K562 (cell line): Measurements from ENCODE around the gene MPG. TPM values are rescaled to one million over a fixed set of nuclear protein-coding genes. Genes with fewer than 3 reads are reported as not detected.
A peak's percentile ranks its signal among the peaks of the same experiment; 100 is the strongest.

Experiments
- ATAC-seq: fragments of 200-7000 bp; cut with Tn5 transposase; 3 replicates; pipeline ENCODE4 v1.9.1; 2020; ENCODE audit warnings: moderate library complexity
- BruUV-seq: library from RNA; stranded (reverse); fragments of 400-500 nt; replicated peaks from 2 replicates; lab custom pipeline; 2021; lab: Mats Ljungman, UMichigan
- CTCF ChIA-PET: fragments of 300-600 bp; formaldehyde crosslinking; extraction: SDS; loops from one replicate; lab custom pipeline; 2021; ENCODE audit warnings: low intra/inter-chr PET ratio; lab: Yijun Ruan, JAX
- POLR2A ChIA-PET: fragments of 300-600, 350-650 bp; sonication (Branson Sonifier 250); formaldehyde crosslinking; extraction: SDS; loops from one replicate; lab custom pipeline; 2021; ENCODE audit warnings: antibody characterized with exemption, inconsistent platforms; lab: Yijun Ruan, JAX
- DNase-seq, 4 experiments: peaks; one replicate each; pipeline versions ENCODE4 v3.0.0 to v3.0.0-alpha.2; 2011 to 2018; ENCODE audit warnings: low spot score in 3 of 4, mixed read lengths in 3 of 4; ENCODE audit errors: extremely low read depth in 1 of 4
- FAIRE-seq: peaks from 2 replicates; lab custom pipeline; 2011; peaks lifted over from hg19 to GRCh38; lab: Jason Lieb, UNC
- H2AFZ ChIP-seq: 2 replicates; pipeline ENCODE4 v1.6.0; 2011; ENCODE audit warnings: low read depth, low read length, control low read depth, inconsistent platforms
- H3K27ac ChIP-seq: fragments of 200-600 bp; 3 replicates; pipeline ENCODE4 v1.8.0; 2011; ENCODE audit warnings: low read depth, mild to moderate bottlenecking, control low read depth, inconsistent platforms, low read length, moderate library complexity, mixed read lengths; ENCODE audit errors: extremely low read depth
- H3K27me3 ChIP-seq, 2 experiments: fragments of 300-600 bp in 1 of 2; 2 replicates in 1 of 2; 3 replicates in 1 of 2; pipeline versions ENCODE4 v1.6.0 to v1.8.0; 2011; ENCODE audit warnings: inconsistent platforms in 2 of 2, low read length in 2 of 2, mild to moderate bottlenecking in 1 of 2, mixed read lengths in 1 of 2, moderate library complexity in 1 of 2; ENCODE audit not compliant: control insufficient read depth in 2 of 2, insufficient read depth in 2 of 2
- H3K36me3 ChIP-seq: fragments of 300-600 bp; 3 replicates; pipeline ENCODE4 v1.8.0; 2011; ENCODE audit warnings: mild to moderate bottlenecking, low read length, inconsistent platforms; ENCODE audit not compliant: control insufficient read depth, insufficient read depth
- H3K4me1 ChIP-seq, 2 experiments: fragments of 200-600 bp in 1 of 2; replicated peaks in 1 of 2; 2 replicates in 1 of 2; 3 replicates in 1 of 2; pipeline versions ENCODE4 v1.5.1 to v1.8.0; 2011; ENCODE audit warnings: inconsistent platforms in 2 of 2, low read length in 2 of 2, mild to moderate bottlenecking in 1 of 2, mixed read lengths in 1 of 2, moderate library complexity in 1 of 2; ENCODE audit not compliant: control insufficient read depth in 2 of 2, insufficient read depth in 2 of 2
- H3K4me2 ChIP-seq: 2 replicates; pipeline ENCODE4 v1.6.1; 2011; ENCODE audit warnings: low read length, control low read depth, inconsistent platforms, mixed read lengths; ENCODE audit not compliant: insufficient read depth
- H3K4me3 ChIP-seq: fragments of 200-600 bp; sonication (generic), shearing (Covaris generic); 2 replicates; pipeline ENCODE4 v1.5.1; 2016; ENCODE audit warnings: control low read depth, inconsistent platforms
- H3K79me2 ChIP-seq: fragments of 200-600 bp; 3 replicates; pipeline ENCODE4 v1.8.0; 2011; ENCODE audit warnings: low read length, inconsistent platforms; ENCODE audit not compliant: control insufficient read depth, insufficient read depth
- H3K9ac ChIP-seq, 2 experiments: 2 replicates each; pipeline versions ENCODE4 v1.6.0 to v1.6.1; 2011; ENCODE audit warnings: low read depth in 2 of 2, low read length in 2 of 2, control low read depth in 1 of 2, inconsistent platforms in 1 of 2, mild to moderate bottlenecking in 1 of 2, mixed read lengths in 1 of 2; ENCODE audit not compliant: insufficient read depth in 1 of 2
- H3K9me1 ChIP-seq: one replicate; pipeline ENCODE4 v1.6.0; 2011; ENCODE audit warnings: inconsistent platforms, mild to moderate bottlenecking, low read length, moderate library complexity; ENCODE audit not compliant: control insufficient read depth, insufficient read depth
- H3K9me3 ChIP-seq: replicated peaks from 2 replicates; pipeline ENCODE4 v1.5.1; 2011; ENCODE audit warnings: low read depth, low read length, inconsistent platforms; ENCODE audit not compliant: control insufficient read depth, insufficient read depth
- H4K20me1 ChIP-seq: replicated peaks from 2 replicates; pipeline ENCODE4 v1.6.1; 2011; ENCODE audit warnings: low read length, inconsistent platforms, mixed read lengths; ENCODE audit not compliant: control insufficient read depth, insufficient read depth
- NFE2L1 ChIP-seq: fragments of 450-650 bp; IDR thresholded peaks from 2 replicates; pipeline ENCODE4 v1.6.1; 2016; ENCODE audit warnings: missing genetic modification characterization, low read depth, mild to moderate bottlenecking, missing compliant biosample characterization, moderate library complexity, borderline replicate concordance
- POLR2G ChIP-seq: fragments of 200-400 bp; formaldehyde crosslinking; IDR thresholded peaks from 2 replicates; pipeline ENCODE4 v1.6.1; 2017; ENCODE audit warnings: low read depth, mild to moderate bottlenecking, antibody characterized with exemption, low read length, moderate library complexity
- RBM22 ChIP-seq: fragments of 200-400 bp; formaldehyde crosslinking; IDR thresholded peaks from 2 replicates; pipeline ENCODE4 v1.6.1; 2018; ENCODE audit warnings: low read length, low read depth; ENCODE audit not compliant: poor library complexity, severe bottlenecking
- ZNF232 ChIP-seq: sonication (generic); formaldehyde crosslinking; IDR thresholded peaks from 2 replicates; pipeline ENCODE4 v1.8.0; 2022; ENCODE audit warnings: mild to moderate bottlenecking, missing genetic modification reagents
- ZNF263 ChIP-seq: sonication (generic); formaldehyde crosslinking; IDR thresholded peaks from 2 replicates; pipeline ENCODE4 v1.8.0; 2022; ENCODE audit warnings: mild to moderate bottlenecking, missing genetic modification reagents, borderline replicate concordance
- WGBS: fragments of 100-300 bp; shearing (Covaris generic); methylation state at CpG from one replicate; pipeline ENCODE4 v1.1.6; 2016; ENCODE audit warnings: low coverage, mixed read lengths; ENCODE audit not compliant: insufficient coverage; ENCODE audit errors: missing lambda C conversion rate; 5-methylcytosine and 5-hydroxymethylcytosine counted together
- in situ Hi-C: fragments of 300-500 bp; cut with MboI; formaldehyde crosslinking; loops from 4 replicates; pipeline ENCODE4 v1.15.0; 2018; ENCODE audit warnings: inconsistent platforms, mixed read lengths
- intact Hi-C: fragments of 100-400 bp; cut with micrococcal nuclease; formaldehyde crosslinking; loops from 2 replicates; pipeline ENCODE4 v1.14.2; 2022
- polyA plus RNA-seq, 8 experiments: library from polyadenylated mRNA; depleted of rRNA in 4 of 8; stranded (reverse) in 5 of 8; unstranded in 3 of 8; fragments of >200 nt; fragmentation: Nextera tagmentation in 2 of 8; fragmentation: Illumina TruSeq in 1 of 8; extraction: Ambion mirVana in 2 of 8; extraction: Trizol in 1 of 8; gene quantifications; 2 replicates each; pipeline versions ENCODE4 v1.2.1 to v1.2.3, GENCODE V29; 2011 to 2014; ENCODE audit warnings: inconsistent platforms in 1 of 8, missing spikeins in 1 of 8
- total RNA-seq, 7 experiments: library from RNA; depleted of rRNA in 6 of 7; stranded (reverse); fragments of >200 nt in 6 of 7; fragmentation: Illumina TruSeq in 2 of 7; extraction: Trizol in 2 of 7; gene quantifications; 2 replicates each; pipeline versions ENCODE4 v1.2.1 to v1.2.3, GENCODE V29; 2011 to 2021; ENCODE audit warnings: low replicate concordance in 1 of 7

MPG gene
- total and polyA plus RNA-seq, 9 of the 15 experiments (the other 6 are each of a cell fraction or from before 2014, with no cell fraction given): 0.42 to 226 (median 36.2) TPM

GRCh38 chr16:91484-91883, 13.5 kb downstream of the MPG start:
- CTCF ChIA-PET: interaction anchor here (0.8 kb wide), 1 partner anchor 26 kb away, joined by 3 read pairs; no protein-coding TSS in a partner anchor
- FAIRE-seq: peak; percentile 56
- no peaks in the 10 kb centered on the region for H3K79me2 ChIP-seq
- POLR2A ChIA-PET: interaction anchor here (0.6 to 2.7 kb wide), 9 partner anchors 9 to 163 kb away, joined by 3 to 11 read pairs (median 4); partner anchors contain the start of gene MPG
- ATAC-seq: peak; percentile 22; the same call in 2 of the 3 replicates
- TF ChIP-seq ZNF263 (CRISPR knock-in tag): peak; percentile 89
- no peak for TF ChIP-seq ZNF232
- TF ChIP-seq, all 486 proteins: peak for 1
- Histone ChIP-seq H3K4me1 (peaks cover 14 to 51% of the 10 kb centered on the region in 2 experiments; a peak in 4 of 5 replicates), H3K9ac (peak overlapping the region in 1 of 2 experiments; percentile 18; a peak in 1 of 4 replicates), H3K27ac (no peak overlapping the region), H3K4me3 (no peak overlapping the region), H3K4me2 (no peak overlapping the region), H4K20me1 (no peaks in the 10 kb centered on the region), H3K9me3 (no peaks in the 10 kb centered on the region), H2AFZ (no peak overlapping the region), H3K9me1 (no peaks in the 10 kb centered on the region), H3K27me3 (no peaks in the 10 kb centered on the region), H3K36me3 (peaks cover 63% of the 10 kb centered on the region; the same call in 2 of the 3 replicates)
- intact Hi-C loops (no loop called here), in situ Hi-C loops (no loop called here)
- BruUV-seq: no TSS peak
- WGBS: 71% methylated on average over 9 of the region's 9 CpGs
- DNase-seq: no peak

GRCh38 chr16:92431-93339, 14.7 kb downstream of the MPG start:
- H3K27me3 ChIP-seq: no peaks in the 10 kb centered on the region
- POLR2A ChIA-PET: interaction anchor here (0.6 to 2.7 kb wide), 5 partner anchors 10 to 232 kb away, joined by 3 to 11 read pairs (median 6); partner anchors contain the start of gene MPG
- no peak overlapping the region for H3K4me3 ChIP-seq
- BruUV-seq: no TSS peak
- H3K27ac ChIP-seq: no peak overlapping the region
- no peaks in the 10 kb centered on the region for H3K9me1 ChIP-seq
- no peak overlapping the region for H2AFZ ChIP-seq
- no peak for ATAC-seq
- peak overlapping the region in 1 of 2 experiments; percentile 55; a peak in 1 of 4 replicates for H3K9ac ChIP-seq
- H3K9me3 ChIP-seq: no peaks in the 10 kb centered on the region
- H3K79me2 ChIP-seq: no peaks in the 10 kb centered on the region
- H3K4me1 ChIP-seq: peaks cover 14 to 58% of the 10 kb centered on the region in 2 experiments; a peak in 4 of 5 replicates
- H4K20me1 ChIP-seq: no peaks in the 10 kb centered on the region
- CTCF ChIA-PET: no interaction called here
- in situ Hi-C loops (no loop called here), intact Hi-C loops (no loop called here)
- no peak for DNase-seq
- WGBS: 86% methylated on average over 14 of the region's 15 CpGs
- peaks cover 56% of the 10 kb centered on the region; the same call in 2 of the 3 replicates for H3K36me3 ChIP-seq
- TF ChIP-seq RBM22 (peak; percentile 23), POLR2G (peak; percentile 61), NFE2L1 (tag) (no peak)
- TF ChIP-seq, all 486 proteins: peak for 2
- no peak overlapping the region for H3K4me2 ChIP-seq
- FAIRE-seq: no peak
